Measurements from ENCODE around the gene SREK1IP1. TPM values are rescaled to one million over a fixed set of nuclear protein-coding genes. Genes with fewer than 3 reads are reported as not detected.

The SREK1IP1 gene
- total and polyA plus RNA-seq, 10 of the 15 experiments (the other 5 are each of a cell fraction or from before 2014, with no cell fraction given), result 9.1 to 60.3 (median 26.9) TPM

GRCh38 chr5:64685866-64686265 lies 82.6 kb downstream of the SREK1IP1 start:
- H2AFZ ChIP-seq (ENCODE audit: control insufficient read depth, low read depth, low read length), result no peak overlapping the region
- no peaks in the 10 kb centered on the region for H4K20me1 ChIP-seq (ENCODE audit: control insufficient read depth, insufficient read depth)
- no peaks in the 10 kb centered on the region for H3K4me1 ChIP-seq (ENCODE audit: control insufficient read depth, insufficient read depth, low read length)
- no peak overlapping the region for H3K27ac ChIP-seq (ENCODE audit: control insufficient read depth, insufficient read depth)
- no TSS peak for BruUV-seq (replicated peaks)
- H3K36me3 ChIP-seq (ENCODE audit: control insufficient read depth in 2 of 2, insufficient read depth in 2 of 2, low read length in 1 of 2), result no peaks in the 10 kb centered on the region
- no peak for TF ChIP-seq TCF7 (IDR thresholded peaks at IDR 0.05; ENCODE audit: borderline replicate concordance)
- no peak for TF ChIP-seq IKZF2 (IDR thresholded peaks at IDR 0.05)
- intact Hi-C loops (cut with micrococcal nuclease; ENCODE audit: unreplicated experiment) (no loop called here), in situ Hi-C loops (cut with MboI) (no loop called here)
- CTCF ChIA-PET, result no interaction called here
- no peak for FAIRE-seq
- H3K4me3 ChIP-seq, result no peak overlapping the region
- peaks cover 7 to 8% of the 10 kb centered on the region in 2 experiments for H3K27me3 ChIP-seq (replicated peaks in 1 of 2; ENCODE audit: control insufficient read depth in 2 of 2, insufficient read depth in 2 of 2, low read length in 1 of 2)
- SMC1A ChIA-PET (ENCODE audit: uncharacterized antibody, unreplicated experiment), result no interaction called here
- no peaks in the 10 kb centered on the region for H3K79me2 ChIP-seq (ENCODE audit: control insufficient read depth, insufficient read depth, low read length)
- RAD21 ChIA-PET (ENCODE audit: unreplicated experiment), result no interaction called here
- POLR2A ChIA-PET, result no interaction called here
- DNase-seq (ENCODE audit: low read depth, low spot score), result no peak
- no peak overlapping the region for H3K9ac ChIP-seq (ENCODE audit: control insufficient read depth, insufficient read depth, low read length)
- H3K9me3 ChIP-seq (replicated peaks; ENCODE audit: control insufficient read depth, insufficient read depth, low read length), result no peaks in the 10 kb centered on the region
- no peak overlapping the region for H3K4me2 ChIP-seq (ENCODE audit: control insufficient read depth, insufficient read depth)
- no peak for ATAC-seq
- 46% methylated on average over 5 of the region's 5 CpGs for WGBS (ENCODE audit: insufficient coverage, insufficient replicate concordance, low lambda C conversion rate, missing lambda C conversion rate)

- no peak overlapping the region for H3K9ac ChIP-seq (ENCODE audit: control insufficient read depth, insufficient read depth, low read length)
- FAIRE-seq, result no peak
- DNase-seq (ENCODE audit: low read depth, low spot score), result no peak
- TF ChIP-seq IRF5 (IDR thresholded peaks at IDR 0.05; ENCODE audit: borderline replicate concordance) (no peak), GABPA (IDR thresholded peaks at IDR 0.05; ENCODE audit: low read depth) (no peak), SUPT20H (IDR thresholded peaks at IDR 0.05; ENCODE audit: borderline replicate concordance, control insufficient read depth, low read depth, low read length) (no peak), ZBED1 (IDR thresholded peaks at IDR 0.05; ENCODE audit: borderline replicate concordance) (no peak), NRF1 (conservative IDR thresholded peaks at IDR 0.05; ENCODE audit: low read depth, low read length) (no peak), HDGF (IDR thresholded peaks at IDR 0.05) (no peak), TCF3 (IDR thresholded peaks at IDR 0.05; ENCODE audit: borderline replicate concordance, insufficient read depth, low read depth, low read length) (no peak), SKIL (IDR thresholded peaks at IDR 0.05; ENCODE audit: low read depth, poor library complexity, severe bottlenecking) (no peak), IRF3 (IDR thresholded peaks at IDR 0.05) (no peak), ZNF217 (IDR thresholded peaks at IDR 0.05) (no peak), ELK1 (IDR thresholded peaks at IDR 0.05; ENCODE audit: low read depth, low read length) (no peak)
These were observed 85.9 kb downstream of the SREK1IP1 start for GRCh38 chr5:64682608-64683007.

More at GRCh38 chr5:64682608-64683007, 85.9 kb downstream of the SREK1IP1 start:
- WGBS (ENCODE audit: insufficient coverage, insufficient replicate concordance, low lambda C conversion rate, missing lambda C conversion rate), result 75% methylated on average over 7 of the region's 7 CpGs
- H4K20me1 ChIP-seq (ENCODE audit: control insufficient read depth, insufficient read depth), result no peaks in the 10 kb centered on the region
- no peaks in the 10 kb centered on the region for H3K4me1 ChIP-seq (ENCODE audit: control insufficient read depth, insufficient read depth, low read length)
- ChIA-PET SMC1A (ENCODE audit: uncharacterized antibody, unreplicated experiment) (interaction anchor here (1.3 kb wide), 1 partner anchor 47 kb away, joined by 3 read pairs; no protein-coding TSS in a partner anchor), POLR2A (no interaction called here), CTCF (interaction anchor here (0.7 to 1.6 kb wide), 3 partner anchors 46 to 101 kb away, joined by 3 to 6 read pairs (median 3); no protein-coding TSS in a partner anchor), RAD21 (ENCODE audit: unreplicated experiment) (no interaction called here)
- no peak overlapping the region for H3K27ac ChIP-seq (ENCODE audit: control insufficient read depth, insufficient read depth)
- H2AFZ ChIP-seq (ENCODE audit: control insufficient read depth, low read depth, low read length), result no peak overlapping the region
- no peak for ATAC-seq
- 0 out of 4 replicates have a peak, but pooled peaks cover 0 to 2% of the 10 kb centered on the region in 2 experiments for H3K27me3 ChIP-seq (replicated peaks in 1 of 2; ENCODE audit: control insufficient read depth in 2 of 2, insufficient read depth in 2 of 2, low read length in 1 of 2)
- BruUV-seq (replicated peaks), result no TSS peak
- in situ Hi-C loops (cut with MboI) (no loop called here), intact Hi-C loops (cut with micrococcal nuclease; ENCODE audit: unreplicated experiment) (no loop called here)
- no peaks in the 10 kb centered on the region for H3K9me3 ChIP-seq (replicated peaks; ENCODE audit: control insufficient read depth, insufficient read depth, low read length)
- no peak overlapping the region for H3K4me2 ChIP-seq (ENCODE audit: control insufficient read depth, insufficient read depth)
- no peaks in the 10 kb centered on the region for H3K36me3 ChIP-seq (ENCODE audit: control insufficient read depth in 2 of 2, insufficient read depth in 2 of 2, low read length in 1 of 2)
- no peak overlapping the region for H3K4me3 ChIP-seq
- no peaks in the 10 kb centered on the region for H3K79me2 ChIP-seq (ENCODE audit: control insufficient read depth, insufficient read depth, low read length)

Measured in GM12878 (cell line).